HEK293 (cell line): ENCODE data around the gene MRPL41.

Experiments
- CTCF ChIA-PET: fragments of 350-600 bp; formaldehyde crosslinking; extraction: SDS; loops from one replicate; lab custom pipeline; 2021; ENCODE audit warnings: antibody characterized with exemption; lab: Yijun Ruan, JAX
- POLR2A ChIA-PET: fragments of 300-600 bp; formaldehyde crosslinking; extraction: SDS; loops from one replicate; lab custom pipeline; 2020; ENCODE audit warnings: antibody characterized with exemption, inconsistent platforms; lab: Yijun Ruan, JAX
- H3K27ac ChIP-seq: fragments of 200-500 bp; sonication (Bioruptor generic); 2 replicates; pipeline ENCODE4 v1.5.1; 2014; ENCODE audit warnings: low read depth, low read length, control low read depth, inconsistent platforms; ENCODE audit errors: extremely low read depth
- H3K36me3 ChIP-seq, 2 experiments: fragments of 200-500 bp in 1 of 2; sonication (Bioruptor generic) in 1 of 2; 1 replicate in 1 of 2; 2 replicates in 1 of 2; pipeline ENCODE4 v1.5.1; 2014 to 2017; ENCODE audit warnings: inconsistent platforms in 2 of 2, low read length in 2 of 2; ENCODE audit not compliant: control insufficient read depth in 2 of 2, insufficient read depth in 1 of 2
- H3K4me1 ChIP-seq: fragments of 200-500 bp; sonication (Bioruptor generic); 2 replicates; pipeline ENCODE4 v1.5.1; 2014; ENCODE audit warnings: mild to moderate bottlenecking, low read length, inconsistent platforms; ENCODE audit not compliant: control insufficient read depth, insufficient read depth
- H3K4me3 ChIP-seq: 2 replicates; pipeline ENCODE4 v1.5.1; 2011; ENCODE audit warnings: low read depth, mild to moderate bottlenecking, control low read depth, low read length, moderate library complexity
- H3K9me3 ChIP-seq: fragments of 200-500 bp; sonication (Bioruptor generic); 2 replicates; pipeline ENCODE4 v1.5.1; 2014; ENCODE audit warnings: low read depth, low read length, inconsistent platforms; ENCODE audit not compliant: control insufficient read depth, insufficient read depth
- BCL11A ChIP-seq: fragments of 450-650 bp; formaldehyde crosslinking; IDR thresholded peaks from 2 replicates; pipeline ENCODE4 v1.5.1; 2016; ENCODE audit warnings: low read depth, missing biosample characterization, missing genetic modification characterization
- FEZF1 ChIP-seq: fragments of 450-650 bp; formaldehyde crosslinking; IDR thresholded peaks from 2 replicates; pipeline ENCODE4 v1.5.1; 2016; ENCODE audit warnings: missing biosample characterization, missing genetic modification characterization
- HIC1 ChIP-seq: fragments of 450-650 bp; formaldehyde crosslinking; IDR thresholded peaks from 2 replicates; pipeline ENCODE4 v1.5.1; 2016; ENCODE audit warnings: missing biosample characterization, missing genetic modification characterization
- IKZF3 ChIP-seq: fragments of 450-650 bp; IDR thresholded peaks from 2 replicates; pipeline ENCODE4 v1.5.0; 2018; ENCODE audit warnings: missing biosample characterization, mild to moderate bottlenecking, missing genetic modification characterization, moderate library complexity
- KLF17 ChIP-seq: fragments of 450-650 bp; formaldehyde crosslinking; IDR thresholded peaks from 2 replicates; pipeline ENCODE4 v1.5.1; 2016; ENCODE audit warnings: missing biosample characterization, missing genetic modification characterization
- MEIS1 ChIP-seq: sonication (generic); formaldehyde crosslinking; IDR thresholded peaks from 2 replicates; pipeline ENCODE4 v1.8.1; 2022; ENCODE audit warnings: missing genetic modification reagents, mild to moderate bottlenecking, borderline replicate concordance
- SCRT2 ChIP-seq: fragments of 450-650 bp; formaldehyde crosslinking; IDR thresholded peaks from 2 replicates; pipeline ENCODE4 v1.5.1; 2016; ENCODE audit warnings: missing biosample characterization, missing genetic modification characterization
- ZBTB44 ChIP-seq: fragments of 450-650 bp; IDR thresholded peaks from 2 replicates; pipeline ENCODE4 v1.5.1; 2018; ENCODE audit warnings: missing biosample characterization, mild to moderate bottlenecking, missing genetic modification characterization
- ZNF114 ChIP-seq: fragments of 450-650 bp; formaldehyde crosslinking; IDR thresholded peaks from 2 replicates; pipeline ENCODE4 v1.5.0; 2017; ENCODE audit warnings: missing biosample characterization, missing genetic modification characterization
- ZNF155 ChIP-seq: fragments of 450-650 bp; formaldehyde crosslinking; IDR thresholded peaks from 2 replicates; pipeline ENCODE4 v1.5.1; 2016; ENCODE audit warnings: missing biosample characterization, missing genetic modification characterization
- ZNF157 ChIP-seq: fragments of 450-650 bp; formaldehyde crosslinking; IDR thresholded peaks from 2 replicates; pipeline ENCODE4 v1.5.1; 2016; ENCODE audit warnings: missing biosample characterization, missing genetic modification characterization
- ZNF16 ChIP-seq: fragments of 450-650 bp; formaldehyde crosslinking; IDR thresholded peaks from 2 replicates; pipeline ENCODE4 v1.5.1; 2016; ENCODE audit warnings: low read depth, missing biosample characterization, missing genetic modification characterization
- ZNF175 ChIP-seq: fragments of 450-650 bp; formaldehyde crosslinking; IDR thresholded peaks from 2 replicates; pipeline ENCODE4 v1.5.1; 2016; ENCODE audit warnings: missing biosample characterization, missing genetic modification characterization
- ZNF266 ChIP-seq: fragments of 450-650 bp; formaldehyde crosslinking; IDR thresholded peaks from 2 replicates; pipeline ENCODE4 v1.5.1; 2016; ENCODE audit warnings: missing biosample characterization, missing genetic modification characterization, low read depth
- ZNF302 ChIP-seq: fragments of 450-650 bp; formaldehyde crosslinking; IDR thresholded peaks from 2 replicates; pipeline ENCODE4 v1.5.1; 2016; ENCODE audit warnings: missing biosample characterization, missing genetic modification characterization, low read depth
- ZNF335 ChIP-seq: fragments of 450-650 bp; formaldehyde crosslinking; conservative IDR thresholded peaks from 2 replicates; pipeline ENCODE4 v1.5.1; 2016; ENCODE audit warnings: missing biosample characterization, missing genetic modification characterization
- ZNF341 ChIP-seq: fragments of 450-650 bp; formaldehyde crosslinking; IDR thresholded peaks from 2 replicates; pipeline ENCODE4; 2016; ENCODE audit warnings: low read depth, missing biosample characterization, missing genetic modification characterization
- ZNF548 ChIP-seq: fragments of 450-650 bp; formaldehyde crosslinking; IDR thresholded peaks from 2 replicates; pipeline ENCODE4 v1.5.1; 2016; ENCODE audit warnings: missing biosample characterization, missing genetic modification characterization
- ZNF549 ChIP-seq: fragments of 450-650 bp; IDR thresholded peaks from 2 replicates; pipeline ENCODE4 v1.5.1; 2018; ENCODE audit warnings: missing biosample characterization, missing genetic modification characterization, mild to moderate bottlenecking, inconsistent platforms, moderate library complexity
- ZNF555 ChIP-seq: fragments of 450-650 bp; formaldehyde crosslinking; conservative IDR thresholded peaks from 2 replicates; pipeline ENCODE4 v1.5.1; 2017; ENCODE audit warnings: missing biosample characterization, mild to moderate bottlenecking, missing genetic modification characterization, inconsistent platforms
- ZNF585B ChIP-seq: fragments of 450-650 bp; formaldehyde crosslinking; IDR thresholded peaks from 2 replicates; pipeline ENCODE4 v1.5.1; 2016; ENCODE audit warnings: missing biosample characterization, missing genetic modification characterization
- ZNF600 ChIP-seq: fragments of 450-650 bp; formaldehyde crosslinking; IDR thresholded peaks from 2 replicates; pipeline ENCODE4 v1.5.1; 2016; ENCODE audit warnings: missing biosample characterization, missing genetic modification characterization
- ZNF660 ChIP-seq: fragments of 450-650 bp; IDR thresholded peaks from 2 replicates; pipeline ENCODE4 v1.5.1; 2018; ENCODE audit warnings: missing biosample characterization, mild to moderate bottlenecking, missing genetic modification characterization
- ZNF76 ChIP-seq: fragments of 450-650 bp; formaldehyde crosslinking; IDR thresholded peaks from 2 replicates; pipeline ENCODE4; 2016; ENCODE audit warnings: low read depth, missing biosample characterization, missing genetic modification characterization, borderline replicate concordance
- ZNF768 ChIP-seq: fragments of 450-650 bp; formaldehyde crosslinking; IDR thresholded peaks from 2 replicates; pipeline ENCODE4 v1.5.1; 2018; ENCODE audit warnings: missing biosample characterization, mild to moderate bottlenecking, missing genetic modification characterization
- ZSCAN23 ChIP-seq: fragments of 450-650 bp; formaldehyde crosslinking; IDR thresholded peaks from 2 replicates; pipeline ENCODE4 v1.5.1; 2016; ENCODE audit warnings: missing biosample characterization, missing genetic modification characterization

Gene MRPL41

GRCh38 chr9:137555179-137555578, 3.5 kb downstream of the MRPL41 start:
- TF ChIP-seq ZNF114 (tag by site-specific recombination), result no peak
- 0 out of 2 replicates have a peak, but pooled peaks have one; percentile 24 for TF ChIP-seq ZNF341 (tag by site-specific recombination)
- TF ChIP-seq KLF17 (tag by site-specific recombination), result no peak
- TF ChIP-seq ZNF549 (tag by site-specific recombination), result no peak
- TF ChIP-seq, all 188 proteins: peak for 1
- CTCF ChIA-PET, result interaction anchor here (0.6 kb wide), 1 partner anchor 88 kb away, joined by 3 read pairs; no protein-coding TSS in a partner anchor
- no peaks in the 10 kb centered on the region for H3K4me1 ChIP-seq
- H3K36me3 ChIP-seq, result peaks cover 18 to 55% of the 10 kb centered on the region in 2 experiments
- H3K9me3 ChIP-seq, result no peaks in the 10 kb centered on the region
- no peak overlapping the region for H3K27ac ChIP-seq
- POLR2A ChIA-PET, result no interaction called here
- no peak overlapping the region for H3K4me3 ChIP-seq

- H3K9me3 ChIP-seq, result no peaks in the 10 kb centered on the region
- ChIA-PET CTCF (no interaction called here), POLR2A (no interaction called here)
- H3K27ac ChIP-seq, result no peak overlapping the region
- no peak overlapping the region for H3K4me3 ChIP-seq
- H3K36me3 ChIP-seq, result peaks cover 20 to 61% of the 10 kb centered on the region in 2 experiments
- H3K4me1 ChIP-seq, result no peaks in the 10 kb centered on the region
- TF ChIP-seq ZNF768 (tag by site-specific recombination) (no peak), MEIS1 (CRISPR knock-in tag) (no peak), ZNF155 (tag by site-specific recombination) (no peak), ZNF266 (tag by site-specific recombination) (no peak), ZBTB44 (tag by site-specific recombination) (no peak), ZNF600 (tag by site-specific recombination) (peak; percentile 92), HIC1 (tag by site-specific recombination) (no peak), FEZF1 (tag by site-specific recombination) (peak; percentile 82), ZNF555 (tag by site-specific recombination) (no peak), SCRT2 (no peak), IKZF3 (no peak), ZNF549 (tag by site-specific recombination) (no peak), ZNF16 (tag by site-specific recombination) (no peak)
These were observed 4.6 kb downstream of the MRPL41 start for GRCh38 chr9:137556069-137556838.

GRCh38 chr9:137558127-137558526, 6.4 kb downstream of the MRPL41 start:
- H3K4me3 ChIP-seq, result no peak overlapping the region
- H3K4me1 ChIP-seq, result no peaks in the 10 kb centered on the region
- no peak overlapping the region for H3K27ac ChIP-seq
- CTCF ChIA-PET, result interaction anchor here (0.7 to 3.2 kb wide), 5 partner anchors 14 to 75 kb away, joined by 3 to 9 read pairs (median 4); partner anchors contain the start of gene DPH7
- H3K9me3 ChIP-seq, result no peaks in the 10 kb centered on the region
- POLR2A ChIA-PET, result no interaction called here
- peaks cover 26 to 78% of the 10 kb centered on the region in 2 experiments for H3K36me3 ChIP-seq
- no peak for TF ChIP-seq ZNF335 (tag by site-specific recombination)
- TF ChIP-seq ZNF660 (tag by site-specific recombination), result no peak
- TF ChIP-seq ZNF548, result no peak
- TF ChIP-seq BCL11A (tag by site-specific recombination), result no peak
- no peak for TF ChIP-seq SCRT2
- TF ChIP-seq ZSCAN23, result no peak
- no peak for TF ChIP-seq ZNF585B (tag by site-specific recombination)
- TF ChIP-seq ZNF157 (tag by site-specific recombination), result no peak
- TF ChIP-seq ZNF76, result no peak
- TF ChIP-seq ZNF175 (tag by site-specific recombination), result no peak
- TF ChIP-seq ZNF302 (tag by site-specific recombination), result no peak
